GM18526 (cell line): ENCODE measurements around the gene CMA1.

Source experiments
- POLR2A ChIP-seq: IDR thresholded peaks from 3 replicates; pipeline ENCODE4 v1.6.1; 2011; ENCODE audit not compliant: insufficient read length; ENCODE audit errors: extremely low read depth

CMA1 gene

DNA sequence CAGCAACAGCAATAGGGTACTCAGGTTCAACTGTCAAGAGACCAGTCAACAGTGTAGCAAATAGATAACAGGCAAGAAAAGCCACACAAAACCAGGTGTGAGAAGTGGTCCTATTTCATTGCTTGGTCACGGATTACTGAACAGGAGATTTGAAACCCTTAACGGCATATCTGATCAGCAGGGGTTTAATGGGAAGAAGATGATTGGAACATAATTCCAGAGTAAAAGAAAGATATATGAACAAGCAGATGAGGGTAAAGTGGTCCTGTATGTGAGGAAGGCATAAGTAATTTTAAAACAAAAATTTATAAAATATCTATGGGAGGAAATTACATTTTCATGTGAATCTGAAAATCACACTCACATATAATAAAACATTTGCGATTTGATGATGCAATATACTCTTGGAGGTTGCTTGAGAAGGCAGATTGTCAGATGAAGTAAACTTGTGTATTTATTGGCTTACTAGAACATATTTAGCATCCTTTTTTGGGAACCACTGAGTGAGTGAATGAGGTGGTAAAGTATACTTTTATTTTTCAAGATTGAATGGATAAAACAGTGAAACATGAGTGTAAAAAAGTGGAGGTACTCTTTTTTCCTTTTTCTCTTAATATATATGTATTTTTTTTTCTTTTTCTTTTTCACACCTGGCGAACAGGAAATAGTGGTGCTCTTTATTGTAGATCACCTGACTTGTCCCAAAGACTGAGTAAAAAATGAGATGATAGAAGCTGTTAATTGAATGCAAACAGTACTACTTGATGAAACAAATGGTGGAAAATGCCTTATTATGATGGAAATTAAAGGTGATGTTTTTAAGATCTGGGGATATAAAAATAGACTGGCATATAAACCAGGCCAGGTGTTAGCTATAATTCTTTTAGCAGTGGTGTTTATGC, 43.9 kb downstream of the CMA1 start:
- TF ChIP-seq POLR2A, result no peak

- no peak for TF ChIP-seq POLR2A
Measured at GRCh38 chr14:24463017-24463883, 44.8 kb downstream of the CMA1 start.

GRCh38 chr14:24461336-24461735, 46.7 kb downstream of the CMA1 start:
- TF ChIP-seq POLR2A, result no peak

DNA sequence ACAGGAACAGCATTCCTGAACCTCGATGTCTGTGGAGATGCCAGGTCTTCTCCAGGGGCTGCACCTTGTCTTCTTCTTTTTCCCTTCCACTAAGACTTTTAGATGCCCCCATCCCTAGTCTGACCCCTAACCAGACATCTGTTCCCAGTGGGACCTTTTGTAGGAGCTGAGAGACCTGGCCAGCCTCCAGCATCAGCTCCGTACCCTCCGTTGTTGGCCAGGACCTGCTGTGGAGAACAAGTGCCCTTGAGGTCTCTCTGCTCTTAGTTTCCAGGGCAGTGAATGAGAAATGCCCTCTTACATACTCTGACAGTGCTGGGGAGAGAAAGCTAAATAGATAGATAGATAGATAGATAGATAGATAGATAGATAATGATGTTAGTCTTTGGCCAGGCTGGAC, 48.7 kb downstream of the CMA1 start:
- TF ChIP-seq POLR2A, result no peak

- TF ChIP-seq POLR2A, result no peak
Measured at GRCh38 chr14:24458736-24459135, 49.3 kb downstream of the CMA1 start.

GRCh38 chr14:24456980-24457379, 51.1 kb downstream of the CMA1 start:
- TF ChIP-seq POLR2A, result no peak
